NT2/D1 (cell line): ENCODE data around the gene ISYNA1.

Experiments used
- SUZ12 ChIP-seq: IDR thresholded peaks from 2 replicates; pipeline ENCODE4 v1.6.1; 2011; ENCODE audit not compliant: insufficient read length, insufficient read depth; ENCODE audit errors: extremely low read depth
- YY1 ChIP-seq: IDR thresholded peaks from 2 replicates; pipeline ENCODE4 v1.6.1; 2011; ENCODE audit not compliant: insufficient read length, insufficient read depth
- ZNF274 ChIP-seq: IDR thresholded peaks from 2 replicates; pipeline ENCODE4 v1.6.1; 2011; ENCODE audit warnings: mild to moderate bottlenecking, low read depth, low read length

DNA sequence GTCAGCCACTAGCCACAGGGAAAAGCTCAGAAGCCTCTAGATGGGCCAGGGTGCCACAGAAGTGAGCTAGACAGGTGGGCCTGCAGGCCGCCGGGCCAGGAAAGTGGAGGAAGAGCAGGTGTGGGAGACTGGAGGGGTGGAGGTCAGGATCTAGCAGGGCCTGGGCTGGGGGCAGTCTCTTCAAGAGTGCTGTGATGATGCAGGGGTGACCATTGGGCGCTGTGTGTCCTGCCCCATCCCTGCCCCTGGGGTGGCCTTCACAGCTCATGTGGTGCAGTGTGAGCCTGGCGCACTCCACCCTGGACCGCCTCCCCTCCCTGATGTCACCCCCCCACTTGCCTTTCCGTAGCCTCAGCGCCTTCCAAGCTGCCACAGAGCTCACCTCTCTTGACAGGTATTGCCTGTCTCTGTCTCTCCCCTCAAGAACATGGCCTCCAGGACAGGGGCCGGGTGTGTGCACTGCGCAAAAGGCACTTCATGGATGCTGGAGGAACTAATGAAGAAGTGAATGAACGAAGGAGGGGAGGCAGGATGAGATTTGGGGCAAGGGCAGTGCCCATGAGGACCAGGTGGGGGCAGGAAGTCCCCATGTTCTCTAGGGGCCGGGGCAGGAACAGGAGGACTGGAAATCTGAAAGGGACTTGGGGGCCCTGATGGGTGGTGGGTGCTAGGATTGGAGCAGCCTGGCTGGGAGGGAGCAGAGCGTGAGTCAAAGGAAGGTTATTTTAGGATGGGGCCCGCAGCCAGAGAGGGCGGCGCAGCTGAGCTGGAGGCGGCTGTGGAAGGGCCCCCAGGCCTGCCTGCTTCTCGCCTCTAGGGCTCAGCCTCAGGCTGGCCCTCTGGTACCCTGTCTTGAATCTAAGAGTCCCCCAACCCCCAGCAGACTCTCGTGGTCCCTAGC is 12.2 kb downstream of the ISYNA1 start:
- TF ChIP-seq YY1 (no peak), ZNF274 (no peak), SUZ12 (no peak)
